ENCODE measurements around the gene POLR3G.

Gene POLR3G

GRCh38 chr5:90529194-90529938 is 54.7 kb downstream of the POLR3G start, which contains the start of gene LYSMD3:
TSS of gene LYSMD3 (minus strand) at chr5:90529584. CDS start at chr5:90525289, 4,295 bp downstream.
- peak within 1 kb of the TSS; percentile 99 for H3K4me3 ChIP-seq (ENCODE audit: low read length)
- no peak for TF ChIP-seq ZNF274 (IDR thresholded peaks at IDR 0.05; ENCODE audit: low read depth, low read length)

- no peak for TF ChIP-seq ZNF274 (IDR thresholded peaks at IDR 0.05; ENCODE audit: low read depth, low read length)
Observed at GRCh38 chr5:90529939-90530677, 55.4 kb downstream of the POLR3G start.

GRCh38 chr5:90530736-90531487 is 56.2 kb downstream of the POLR3G start:
- no peak for TF ChIP-seq ZNF274 (IDR thresholded peaks at IDR 0.05; ENCODE audit: low read depth, low read length)
- no peak overlapping the region for H3K4me3 ChIP-seq (ENCODE audit: low read length)

More at GRCh38 chr5:90529939-90530677, 55.4 kb downstream of the POLR3G start:
- peak overlapping the region; percentile 79 for H3K4me3 ChIP-seq (ENCODE audit: low read length)

- no peak for TF ChIP-seq ZNF274 (IDR thresholded peaks at IDR 0.05; ENCODE audit: low read depth, low read length)
- H3K4me3 ChIP-seq (ENCODE audit: low read length), result no peak overlapping the region
Observed at GRCh38 chr5:90533794-90534193, 59.1 kb downstream of the POLR3G start.

- no peak for TF ChIP-seq ZNF274 (IDR thresholded peaks at IDR 0.05; ENCODE audit: low read depth, low read length)
Observed at GRCh38 chr5:90534922-90535321, 60.3 kb downstream of the POLR3G start.

GRCh38 chr5:90542827-90543519 is 68.3 kb downstream of the POLR3G start:
- no peak for TF ChIP-seq ZNF274 (IDR thresholded peaks at IDR 0.05; ENCODE audit: low read depth, low read length)
- no peak overlapping the region for H3K4me3 ChIP-seq (ENCODE audit: low read length)

More at GRCh38 chr5:90534922-90535321, 60.3 kb downstream of the POLR3G start:
- no peak overlapping the region for H3K4me3 ChIP-seq (ENCODE audit: low read length)

- no peak for TF ChIP-seq ZNF274 (IDR thresholded peaks at IDR 0.05; ENCODE audit: low read depth, low read length)
- H3K4me3 ChIP-seq (ENCODE audit: low read length), result no peak overlapping the region
Observed at GRCh38 chr5:90545511-90545910, 70.8 kb downstream of the POLR3G start.

GRCh38 chr5:90546216-90546837 is 71.7 kb downstream of the POLR3G start:
- no peak for TF ChIP-seq ZNF274 (IDR thresholded peaks at IDR 0.05; ENCODE audit: low read depth, low read length)

GRCh38 chr5:90547072-90547536 is 72.4 kb downstream of the POLR3G start:
- TF ChIP-seq ZNF274 (IDR thresholded peaks at IDR 0.05; ENCODE audit: low read depth, low read length), result no peak
- no peak overlapping the region; the same call in 1 of the 2 replicates for H3K4me3 ChIP-seq (ENCODE audit: low read length)

More at GRCh38 chr5:90546216-90546837, 71.7 kb downstream of the POLR3G start:
- H3K4me3 ChIP-seq (ENCODE audit: low read length), result no peak overlapping the region

- H3K4me3 ChIP-seq (ENCODE audit: low read length), result no peak overlapping the region; the same call in 1 of the 2 replicates
- TF ChIP-seq ZNF274 (IDR thresholded peaks at IDR 0.05; ENCODE audit: low read depth, low read length), result no peak
Observed at GRCh38 chr5:90548069-90548593, 73.5 kb downstream of the POLR3G start.

- TF ChIP-seq ZNF274 (IDR thresholded peaks at IDR 0.05; ENCODE audit: low read depth, low read length), result no peak
- no peak overlapping the region for H3K4me3 ChIP-seq (ENCODE audit: low read length)
Observed at GRCh38 chr5:90549223-90549622, 74.6 kb downstream of the POLR3G start.

- H3K4me3 ChIP-seq (ENCODE audit: low read length), result no peak overlapping the region
- no peak for TF ChIP-seq ZNF274 (IDR thresholded peaks at IDR 0.05; ENCODE audit: low read depth, low read length)
Observed at GRCh38 chr5:90549729-90550275, 75.1 kb downstream of the POLR3G start.

- no peak overlapping the region for H3K4me3 ChIP-seq (ENCODE audit: low read length)
- no peak for TF ChIP-seq ZNF274 (IDR thresholded peaks at IDR 0.05; ENCODE audit: low read depth, low read length)
Observed at GRCh38 chr5:90550963-90551362, 76.3 kb downstream of the POLR3G start.
